Right lobe of liver (tissue), 6 donors: ENCODE data around the gene GDPD5. TPM values are rescaled to one million over a fixed set of nuclear protein-coding genes. Genes with fewer than 3 reads are reported as not detected.

ENCODE experiments used
- ATAC-seq, 4 donors: fragments of 200-7000 bp; cut with Tn5 transposase; one replicate each; pipeline ENCODE4 v1.9.1; 2020; ENCODE audit warnings: mild to moderate bottlenecking in 4 of 4, moderate library complexity in 4 of 4
- DNase-seq, 3 donors: peaks; one replicate each; pipeline ENCODE4 v3.0.0-alpha.2; 2020
- H3K27ac ChIP-seq, 3 donors: fragments of 200-600 bp; one replicate each; pipeline ENCODE4 v1.8.0; 2022
- H3K27me3 ChIP-seq, 2 donors: fragments of 200-600 bp; one replicate each; pipeline ENCODE4 v1.8.0; 2022
- H3K36me3 ChIP-seq, 4 donors: fragments of 200-600 bp; sonication (generic) in 1 of 4; one replicate each; pipeline versions ENCODE4 v1.5.1 to v1.8.0; 2017 to 2022; ENCODE audit warnings: control low read depth in 1 of 4
- H3K4me1 ChIP-seq, 4 donors: fragments of 200-600 bp; sonication (generic) in 1 of 4; one replicate each; pipeline versions ENCODE4 v1.5.1 to v1.8.0; 2017 to 2022; ENCODE audit warnings: control low read depth in 1 of 4
- H3K4me3 ChIP-seq, 3 donors: fragments of 200-600 bp; one replicate each; pipeline ENCODE4 v1.8.0; 2022
- H3K9me3 ChIP-seq, 4 donors: fragments of 200-600 bp; sonication (generic) in 1 of 4; one replicate each; pipeline versions ENCODE4 v1.5.1 to v1.8.0; 2017 to 2022; ENCODE audit warnings: control low read depth in 1 of 4
- POLR2A ChIP-seq: fragments of 450-650 bp; IDR thresholded peaks from one replicate; pipeline ENCODE4 v1.6.1; 2017; ENCODE audit warnings: antibody characterized with exemption, mild to moderate bottlenecking
- WGBS: methylation state at CpG from one replicate; pipeline ENCODE4 v1.1.6; 2018; ENCODE audit warnings: low coverage, low lambda C conversion rate; ENCODE audit not compliant: insufficient coverage; ENCODE audit errors: missing lambda C conversion rate; 5-methylcytosine and 5-hydroxymethylcytosine counted together
- intact Hi-C, 2 donors: fragments of 100-400 bp; cut with DNase I; formaldehyde crosslinking; loops; one replicate each; pipeline versions ENCODE4 v1.11.2 to v1.14.1; 2022
- total RNA-seq, 6 experiments: library from RNA; depleted of rRNA in 2 of 6; stranded (reverse); fragments of >200 nt in 2 of 6; fragmentation: NEBNext Ultra II Directional in 3 of 6; extraction: Animal tissue kit (Norgen Biotek cat#: 25700) in 3 of 6; gene quantifications; one replicate each; pipeline versions ENCODE4 v1.1.0 to v1.2.4, GENCODE V29; 2016 to 2023
- TF ChIP-seq, protein P1 (sequence below), 4 donors: fragments of 200-600 bp in 3 of 4; fragments of 450-650 bp in 1 of 4; IDR thresholded peaks; one replicate each; pipeline versions ENCODE4 v1.5.1 to v1.8.0; 2016 to 2022; ENCODE audit warnings: antibody characterized with exemption in 4 of 4, mild to moderate bottlenecking in 2 of 4
- donor health status: DM: no; HTN: yes; CAD: no.
- donor health status: DM: no; HTN: no; CAD: no.
- donor health status: DM: no; HTN: no; CAD: no.
- donor health status: DM: no; HTN: yes; CAD: no.
- donor health status: DM: no; HTN: yes; CAD: no.

Gene GDPD5
- total RNA-seq, 6 experiments from 2014 or later = 2.0 to 10.7 (median 4.1) TPM

DNA sequence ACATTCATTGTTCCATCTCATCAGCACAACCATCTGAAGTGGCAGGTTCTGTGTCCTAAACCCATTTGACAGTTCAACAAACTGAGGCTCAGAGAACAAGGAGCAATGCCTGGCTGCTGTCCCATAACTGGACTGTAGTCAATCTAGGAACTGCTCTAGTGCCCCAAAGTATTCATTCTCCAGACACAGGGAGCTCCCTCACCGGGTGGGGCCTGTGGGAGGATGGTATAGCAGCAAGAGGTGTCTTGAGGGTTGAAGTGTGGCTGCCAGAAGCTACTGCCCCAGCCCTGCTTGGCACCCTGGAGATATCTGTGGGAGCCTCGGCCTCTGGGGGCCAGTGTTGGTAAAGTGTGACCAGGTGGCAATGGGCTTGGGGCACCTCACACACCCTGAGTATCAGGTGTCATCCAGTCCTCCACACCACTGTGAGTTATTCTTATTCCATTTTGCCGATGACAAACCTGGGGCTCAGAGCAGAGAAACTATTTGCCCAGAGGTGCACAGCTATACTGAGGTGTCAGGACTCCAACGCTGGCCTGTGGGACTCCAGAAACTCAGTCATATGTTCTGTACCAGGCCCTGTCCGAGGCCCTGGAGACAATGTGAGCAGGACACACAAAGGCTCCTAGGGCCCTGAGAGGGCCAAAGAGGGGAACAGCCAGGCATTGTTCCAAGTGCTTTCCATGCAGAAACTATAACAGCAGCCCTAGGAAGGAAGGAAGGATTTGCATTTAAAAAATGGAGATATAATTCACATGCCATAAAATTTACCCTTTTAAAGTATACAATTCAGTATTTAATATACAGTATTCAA is 46.8 kb downstream of the GDPD5 start:
- Histone ChIP-seq H3K4me3 (no peak overlapping the region), H3K27me3 (no peaks in the 10 kb centered on the region), H3K4me1 (peaks cover 0 to 11% (median 3%) of the 10 kb centered on the region in 4 donors), H3K36me3 (no peaks in the 10 kb centered on the region), H3K27ac (no peak overlapping the region), H3K9me3 (no peaks in the 10 kb centered on the region)
- DNase-seq (no peak), ATAC-seq (no peak)
- no peak for TF ChIP-seq POLR2A
- TF ChIP-seq, protein P1, sequence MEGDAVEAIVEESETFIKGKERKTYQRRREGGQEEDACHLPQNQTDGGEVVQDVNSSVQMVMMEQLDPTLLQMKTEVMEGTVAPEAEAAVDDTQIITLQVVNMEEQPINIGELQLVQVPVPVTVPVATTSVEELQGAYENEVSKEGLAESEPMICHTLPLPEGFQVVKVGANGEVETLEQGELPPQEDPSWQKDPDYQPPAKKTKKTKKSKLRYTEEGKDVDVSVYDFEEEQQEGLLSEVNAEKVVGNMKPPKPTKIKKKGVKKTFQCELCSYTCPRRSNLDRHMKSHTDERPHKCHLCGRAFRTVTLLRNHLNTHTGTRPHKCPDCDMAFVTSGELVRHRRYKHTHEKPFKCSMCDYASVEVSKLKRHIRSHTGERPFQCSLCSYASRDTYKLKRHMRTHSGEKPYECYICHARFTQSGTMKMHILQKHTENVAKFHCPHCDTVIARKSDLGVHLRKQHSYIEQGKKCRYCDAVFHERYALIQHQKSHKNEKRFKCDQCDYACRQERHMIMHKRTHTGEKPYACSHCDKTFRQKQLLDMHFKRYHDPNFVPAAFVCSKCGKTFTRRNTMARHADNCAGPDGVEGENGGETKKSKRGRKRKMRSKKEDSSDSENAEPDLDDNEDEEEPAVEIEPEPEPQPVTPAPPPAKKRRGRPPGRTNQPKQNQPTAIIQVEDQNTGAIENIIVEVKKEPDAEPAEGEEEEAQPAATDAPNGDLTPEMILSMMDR (IDR thresholded peaks at IDR 0.05) = no peak
- intact Hi-C loops = no loop called here
- 57% methylated on average over 3 of the region's 5 CpGs for WGBS

DNA sequence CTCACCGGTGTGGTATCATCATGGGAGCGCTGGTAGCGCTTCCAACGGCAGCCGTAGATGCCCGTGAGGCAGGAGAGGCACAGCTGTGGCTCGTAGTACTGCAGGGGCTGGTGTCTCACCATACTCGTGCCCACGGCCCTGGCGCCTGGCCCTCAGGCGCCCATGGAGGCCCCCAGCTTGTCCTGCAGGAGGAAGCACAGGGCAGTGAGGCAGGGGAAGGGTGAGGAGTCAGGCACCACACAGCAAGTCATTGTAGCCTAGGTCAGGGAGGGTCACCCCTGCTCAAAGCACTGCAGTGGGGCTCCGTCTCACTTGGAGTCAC is 48.2 kb downstream of the GDPD5 start:
- intact Hi-C loops = no loop called here
- H3K27me3 ChIP-seq = no peaks in the 10 kb centered on the region
- H3K27ac ChIP-seq = no peak overlapping the region
- H3K9me3 ChIP-seq = no peaks in the 10 kb centered on the region
- no CpG with 5 or more reads among the region's 12 CpGs for WGBS
- ATAC-seq (no peak), DNase-seq (peak in 1 of 3 donors; percentile 34)
- TF ChIP-seq POLR2A = no peak
- TF ChIP-seq, protein P1 (IDR thresholded peaks at IDR 0.05) = no peak
- no peak overlapping the region for H3K4me3 ChIP-seq
- H3K4me1 ChIP-seq = peaks cover 0 to 3% (median 0%) of the 10 kb centered on the region in 4 donors
- H3K36me3 ChIP-seq = no peaks in the 10 kb centered on the region

DNA sequence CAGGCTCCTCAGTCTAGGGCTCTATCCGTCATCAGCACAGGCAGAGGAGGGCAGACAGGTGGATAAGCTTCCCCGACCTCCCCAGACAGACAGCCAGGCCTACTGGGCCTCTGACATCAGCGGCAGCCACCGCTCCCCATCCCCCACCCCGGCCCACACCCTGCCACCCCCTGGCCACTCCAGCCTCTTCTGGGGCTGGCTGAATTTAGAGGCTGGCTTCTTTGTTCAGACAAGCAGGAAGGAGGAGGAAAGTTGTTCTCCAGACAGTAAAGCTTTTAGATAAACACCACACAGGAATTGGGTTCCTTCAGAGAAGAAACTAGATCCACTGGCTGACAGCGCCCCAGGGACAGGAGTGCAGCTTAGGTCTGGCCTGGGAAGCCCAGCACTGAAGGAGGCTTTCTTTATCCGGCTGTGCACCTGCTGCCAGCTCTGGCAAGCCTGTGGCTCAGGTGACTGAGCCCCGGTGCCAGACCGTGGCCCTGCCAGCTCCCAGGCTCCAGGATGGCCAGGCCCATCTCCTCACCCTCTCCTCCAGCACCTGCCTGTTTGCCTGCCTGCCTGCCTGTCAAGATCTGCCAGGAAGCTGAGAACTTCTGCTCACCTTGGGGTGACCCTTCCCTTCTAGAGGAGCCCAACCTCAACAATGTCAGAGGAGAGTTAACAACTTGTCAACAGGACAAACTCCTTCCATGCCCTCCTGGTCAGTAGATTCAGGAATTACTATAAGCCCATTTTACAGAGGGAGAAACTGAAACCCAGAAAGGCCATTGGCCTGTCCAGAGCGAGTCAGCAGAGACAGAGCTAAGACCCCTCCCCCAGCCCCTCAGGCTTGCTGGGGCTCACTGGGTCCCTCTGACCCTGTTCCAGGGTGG is 48.8 kb downstream of the GDPD5 start:
- no peak overlapping the region for H3K27ac ChIP-seq
- H3K4me3 ChIP-seq = no peak overlapping the region
- 20% methylated on average over 2 of the region's 10 CpGs for WGBS
- peak in 2 of 3 donors; percentile 72 to 74 for DNase-seq
- peaks cover 0 to 3% (median 0%) of the 10 kb centered on the region in 4 donors for H3K4me1 ChIP-seq
- no peaks in the 10 kb centered on the region for H3K36me3 ChIP-seq
- peak; percentile 53 to 89 (median 72) for ATAC-seq
- no peaks in the 10 kb centered on the region for H3K27me3 ChIP-seq
- no peaks in the 10 kb centered on the region for H3K9me3 ChIP-seq
- TF ChIP-seq POLR2A = no peak
- TF ChIP-seq, protein P1 (IDR thresholded peaks at IDR 0.05) = no peak
- intact Hi-C loops = no loop called here

DNA sequence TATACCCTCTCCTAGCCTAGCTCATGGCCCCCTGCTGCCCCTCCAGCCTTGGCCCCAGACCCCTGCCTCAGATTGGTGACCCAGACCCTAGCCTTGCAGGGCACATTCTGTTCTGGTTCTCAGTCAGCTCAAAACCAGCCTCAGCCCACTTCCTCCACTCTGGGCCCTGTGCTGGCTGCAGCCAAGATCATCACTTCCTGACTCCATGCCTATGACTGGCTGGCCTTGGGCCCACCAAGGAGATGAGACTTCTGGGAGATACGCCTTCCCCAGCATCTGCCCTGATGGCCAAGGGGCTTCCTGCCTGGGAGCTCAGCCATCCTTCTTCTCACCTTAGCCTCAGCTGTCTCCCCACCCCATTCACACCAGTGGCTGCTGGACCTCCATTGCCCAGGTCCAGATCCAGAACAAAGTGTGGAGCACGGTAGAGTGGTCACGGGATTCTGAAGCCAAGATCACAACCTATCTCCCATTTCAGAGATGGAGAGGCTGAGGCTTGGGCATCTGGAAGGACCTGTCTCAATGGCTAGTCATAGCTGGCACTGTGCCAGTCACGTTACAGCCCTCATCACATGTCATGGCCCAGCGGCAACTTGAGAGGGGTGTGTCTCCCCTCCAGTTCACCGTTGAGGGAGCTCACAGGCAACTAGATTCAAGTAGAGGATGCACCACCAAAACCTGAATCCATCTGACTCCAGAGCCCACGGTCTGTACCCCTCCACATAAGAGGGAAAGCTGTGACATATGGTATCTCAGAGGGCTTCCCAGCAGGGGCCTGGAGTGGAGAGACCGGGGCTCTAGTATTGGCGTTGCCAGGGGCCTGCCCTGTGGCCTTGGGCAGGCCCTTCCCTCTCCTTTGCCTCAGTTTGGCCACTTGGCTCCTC is 49.7 kb downstream of the GDPD5 start:
- Histone ChIP-seq H3K27me3 (no peaks in the 10 kb centered on the region), H3K27ac (peak overlapping the region in 1 of 3 donors; percentile 13), H3K4me3 (no peak overlapping the region), H3K36me3 (no peaks in the 10 kb centered on the region), H3K9me3 (no peaks in the 10 kb centered on the region), H3K4me1 (peaks cover 0 to 3% (median 0%) of the 10 kb centered on the region in 4 donors)
- TF ChIP-seq POLR2A = no peak
- TF ChIP-seq, protein P1 (IDR thresholded peaks at IDR 0.05) = no peak
- no peak for DNase-seq
- ATAC-seq = peak; percentile 44 to 53 (median 48)
- intact Hi-C loops = no loop called here
- WGBS = 64% methylated on average over 5 of the region's 9 CpGs
